ENCODE data around the gene SFTA2.

The SFTA2 gene

DNA sequence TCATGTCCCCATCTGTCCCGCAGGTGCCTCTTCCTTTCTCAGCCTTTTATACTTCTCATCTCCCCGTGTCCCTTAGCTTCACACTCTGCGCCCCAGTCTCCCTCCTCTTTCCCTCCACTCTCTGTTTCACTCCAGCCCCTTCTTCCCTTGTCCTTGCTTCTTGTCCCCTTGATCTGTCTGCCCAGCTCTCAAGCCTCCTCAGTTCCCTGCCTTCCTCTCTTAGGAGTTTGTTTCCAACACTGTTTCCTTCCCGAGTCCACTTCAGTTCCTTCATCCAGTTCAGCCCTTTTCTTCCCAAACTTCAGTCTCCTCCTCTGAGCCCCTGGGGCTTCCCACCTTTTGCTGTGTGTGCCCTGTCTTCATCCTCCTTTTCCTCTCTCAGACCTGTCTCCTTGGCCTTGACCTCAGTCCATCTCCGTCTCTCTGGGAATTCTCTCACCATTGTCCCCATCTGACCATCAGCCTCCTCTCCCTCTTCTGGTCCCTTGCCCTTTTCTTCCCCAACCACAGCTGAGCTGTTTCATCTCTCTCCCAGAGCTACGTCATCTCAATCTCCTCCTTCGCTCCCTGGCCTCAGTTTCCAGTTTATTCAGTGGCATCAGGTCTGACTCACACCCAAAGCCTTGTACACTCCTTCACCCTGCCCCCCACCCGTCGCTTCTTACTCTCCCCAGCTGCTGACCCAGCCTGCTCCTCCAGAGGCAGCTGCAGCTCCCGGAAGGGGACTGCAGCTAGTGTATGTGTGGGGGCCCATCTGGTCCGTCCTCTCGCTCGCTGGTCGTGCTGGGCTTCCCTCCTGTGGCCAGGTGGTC, 50.4 kb downstream of the SFTA2 start:
- TF ChIP-seq, protein P1, sequence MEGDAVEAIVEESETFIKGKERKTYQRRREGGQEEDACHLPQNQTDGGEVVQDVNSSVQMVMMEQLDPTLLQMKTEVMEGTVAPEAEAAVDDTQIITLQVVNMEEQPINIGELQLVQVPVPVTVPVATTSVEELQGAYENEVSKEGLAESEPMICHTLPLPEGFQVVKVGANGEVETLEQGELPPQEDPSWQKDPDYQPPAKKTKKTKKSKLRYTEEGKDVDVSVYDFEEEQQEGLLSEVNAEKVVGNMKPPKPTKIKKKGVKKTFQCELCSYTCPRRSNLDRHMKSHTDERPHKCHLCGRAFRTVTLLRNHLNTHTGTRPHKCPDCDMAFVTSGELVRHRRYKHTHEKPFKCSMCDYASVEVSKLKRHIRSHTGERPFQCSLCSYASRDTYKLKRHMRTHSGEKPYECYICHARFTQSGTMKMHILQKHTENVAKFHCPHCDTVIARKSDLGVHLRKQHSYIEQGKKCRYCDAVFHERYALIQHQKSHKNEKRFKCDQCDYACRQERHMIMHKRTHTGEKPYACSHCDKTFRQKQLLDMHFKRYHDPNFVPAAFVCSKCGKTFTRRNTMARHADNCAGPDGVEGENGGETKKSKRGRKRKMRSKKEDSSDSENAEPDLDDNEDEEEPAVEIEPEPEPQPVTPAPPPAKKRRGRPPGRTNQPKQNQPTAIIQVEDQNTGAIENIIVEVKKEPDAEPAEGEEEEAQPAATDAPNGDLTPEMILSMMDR (IDR thresholded peaks at IDR 0.05; ENCODE audit: insufficient read depth, low read length, poor library complexity, severe bottlenecking): no peak
- Histone ChIP-seq H3K36me3 (ENCODE audit: control insufficient read depth, insufficient read depth, low read length) (no peaks in the 10 kb centered on the region), H3K27me3 (replicated peaks; ENCODE audit: control insufficient read depth, insufficient read depth, low read length) (no peaks in the 10 kb centered on the region), H3K4me3 (replicated peaks; ENCODE audit: low read depth, low read length) (no peak overlapping the region)
- no peak for DNase-seq (ENCODE audit: extremely low read depth, insufficient read length)

Data from GM06990 (cell line).